K562 (cell line): Measurements from ENCODE around the gene GABRB2. TPM values are rescaled to one million over a fixed set of nuclear protein-coding genes. Genes with fewer than 3 reads are reported as not detected.

Experiments used
- ATAC-seq: fragments of 200-7000 bp; cut with Tn5 transposase; 3 replicates; pipeline ENCODE4 v1.9.1; 2020; ENCODE audit warnings: moderate library complexity
- BruUV-seq: library from RNA; stranded (reverse); fragments of 400-500 nt; replicated peaks from 2 replicates; lab custom pipeline; 2021; lab: Mats Ljungman, UMichigan
- CTCF ChIA-PET: fragments of 300-600 bp; formaldehyde crosslinking; extraction: SDS; loops from one replicate; lab custom pipeline; 2021; ENCODE audit warnings: low intra/inter-chr PET ratio; lab: Yijun Ruan, JAX
- POLR2A ChIA-PET: fragments of 300-600, 350-650 bp; sonication (Branson Sonifier 250); formaldehyde crosslinking; extraction: SDS; loops from one replicate; lab custom pipeline; 2021; ENCODE audit warnings: antibody characterized with exemption, inconsistent platforms; lab: Yijun Ruan, JAX
- DNase-seq, 4 experiments: peaks; one replicate each; pipeline versions ENCODE4 v3.0.0 to v3.0.0-alpha.2; 2011 to 2018; ENCODE audit warnings: low spot score in 3 of 4, mixed read lengths in 3 of 4; ENCODE audit errors: extremely low read depth in 1 of 4
- FAIRE-seq: peaks from 2 replicates; lab custom pipeline; 2011; peaks lifted over from hg19 to GRCh38; lab: Jason Lieb, UNC
- H2AFZ ChIP-seq: 2 replicates; pipeline ENCODE4 v1.6.0; 2011; ENCODE audit warnings: low read depth, low read length, control low read depth, inconsistent platforms
- H3K27ac ChIP-seq: fragments of 200-600 bp; 3 replicates; pipeline ENCODE4 v1.8.0; 2011; ENCODE audit warnings: low read depth, mild to moderate bottlenecking, control low read depth, inconsistent platforms, low read length, moderate library complexity, mixed read lengths; ENCODE audit errors: extremely low read depth
- H3K27me3 ChIP-seq, 2 experiments: fragments of 300-600 bp in 1 of 2; 2 replicates in 1 of 2; 3 replicates in 1 of 2; pipeline versions ENCODE4 v1.6.0 to v1.8.0; 2011; ENCODE audit warnings: inconsistent platforms in 2 of 2, low read length in 2 of 2, mild to moderate bottlenecking in 1 of 2, mixed read lengths in 1 of 2, moderate library complexity in 1 of 2; ENCODE audit not compliant: control insufficient read depth in 2 of 2, insufficient read depth in 2 of 2
- H3K36me3 ChIP-seq: fragments of 300-600 bp; 3 replicates; pipeline ENCODE4 v1.8.0; 2011; ENCODE audit warnings: mild to moderate bottlenecking, low read length, inconsistent platforms; ENCODE audit not compliant: control insufficient read depth, insufficient read depth
- H3K4me1 ChIP-seq, 2 experiments: fragments of 200-600 bp in 1 of 2; replicated peaks in 1 of 2; 2 replicates in 1 of 2; 3 replicates in 1 of 2; pipeline versions ENCODE4 v1.5.1 to v1.8.0; 2011; ENCODE audit warnings: inconsistent platforms in 2 of 2, low read length in 2 of 2, mild to moderate bottlenecking in 1 of 2, mixed read lengths in 1 of 2, moderate library complexity in 1 of 2; ENCODE audit not compliant: control insufficient read depth in 2 of 2, insufficient read depth in 2 of 2
- H3K4me2 ChIP-seq: 2 replicates; pipeline ENCODE4 v1.6.1; 2011; ENCODE audit warnings: low read length, control low read depth, inconsistent platforms, mixed read lengths; ENCODE audit not compliant: insufficient read depth
- H3K4me3 ChIP-seq: fragments of 200-600 bp; sonication (generic), shearing (Covaris generic); 2 replicates; pipeline ENCODE4 v1.5.1; 2016; ENCODE audit warnings: control low read depth, inconsistent platforms
- H3K79me2 ChIP-seq: fragments of 200-600 bp; 3 replicates; pipeline ENCODE4 v1.8.0; 2011; ENCODE audit warnings: low read length, inconsistent platforms; ENCODE audit not compliant: control insufficient read depth, insufficient read depth
- H3K9ac ChIP-seq, 2 experiments: 2 replicates each; pipeline versions ENCODE4 v1.6.0 to v1.6.1; 2011; ENCODE audit warnings: low read depth in 2 of 2, low read length in 2 of 2, control low read depth in 1 of 2, inconsistent platforms in 1 of 2, mild to moderate bottlenecking in 1 of 2, mixed read lengths in 1 of 2; ENCODE audit not compliant: insufficient read depth in 1 of 2
- H3K9me1 ChIP-seq: one replicate; pipeline ENCODE4 v1.6.0; 2011; ENCODE audit warnings: inconsistent platforms, mild to moderate bottlenecking, low read length, moderate library complexity; ENCODE audit not compliant: control insufficient read depth, insufficient read depth
- H3K9me3 ChIP-seq: replicated peaks from 2 replicates; pipeline ENCODE4 v1.5.1; 2011; ENCODE audit warnings: low read depth, low read length, inconsistent platforms; ENCODE audit not compliant: control insufficient read depth, insufficient read depth
- H4K20me1 ChIP-seq: replicated peaks from 2 replicates; pipeline ENCODE4 v1.6.1; 2011; ENCODE audit warnings: low read length, inconsistent platforms, mixed read lengths; ENCODE audit not compliant: control insufficient read depth, insufficient read depth
- C11orf30 ChIP-seq: fragments of 450-650 bp; IDR thresholded peaks from 2 replicates; pipeline ENCODE4 v1.6.1; 2016; ENCODE audit warnings: low read depth, mild to moderate bottlenecking
- CBFB ChIP-seq: sonication (generic); formaldehyde crosslinking; IDR thresholded peaks from 2 replicates; pipeline ENCODE4 v1.4.0; 2020; ENCODE audit warnings: mild to moderate bottlenecking, missing genetic modification reagents
- GATAD2B ChIP-seq: fragments of 450-650 bp; IDR thresholded peaks from 2 replicates; pipeline ENCODE4 v1.6.1; 2017; ENCODE audit warnings: mild to moderate bottlenecking, borderline replicate concordance
- KDM4B ChIP-seq, 2 experiments: fragments of 450-650 bp in 1 of 2; sonication (generic) in 1 of 2; IDR thresholded peaks; 2 replicates each; pipeline ENCODE4 v1.6.1; 2016 to 2017; ENCODE audit warnings: borderline replicate concordance in 2 of 2, antibody characterized with exemption in 1 of 2, low read depth in 1 of 2, mild to moderate bottlenecking in 1 of 2
- SLC30A9 ChIP-seq: fragments of 250-450 bp; sonication (Bioruptor Pico); IDR thresholded peaks from 2 replicates; pipeline ENCODE4 v1.8.0; 2022; ENCODE audit warnings: mild to moderate bottlenecking, moderate library complexity
- TAF15 ChIP-seq: fragments of 200-400 bp; formaldehyde crosslinking; IDR thresholded peaks from 2 replicates; pipeline ENCODE4 v1.6.1; 2017; ENCODE audit warnings: mild to moderate bottlenecking, low read depth, low read length, moderate library complexity
- ZFP91 ChIP-seq: sonication (generic); formaldehyde crosslinking; IDR thresholded peaks from 2 replicates; pipeline ENCODE4 v1.8.0; 2022; ENCODE audit warnings: mild to moderate bottlenecking, missing genetic modification reagents
- ZNF316 ChIP-seq: fragments of 450-650 bp; IDR thresholded peaks from 2 replicates; pipeline ENCODE4 v1.6.1; 2016
- WGBS: fragments of 100-300 bp; shearing (Covaris generic); methylation state at CpG from one replicate; pipeline ENCODE4 v1.1.6; 2016; ENCODE audit warnings: low coverage, mixed read lengths; ENCODE audit not compliant: insufficient coverage; ENCODE audit errors: missing lambda C conversion rate; 5-methylcytosine and 5-hydroxymethylcytosine counted together
- in situ Hi-C: fragments of 300-500 bp; cut with MboI; formaldehyde crosslinking; loops from 4 replicates; pipeline ENCODE4 v1.15.0; 2018; ENCODE audit warnings: inconsistent platforms, mixed read lengths
- intact Hi-C: fragments of 100-400 bp; cut with micrococcal nuclease; formaldehyde crosslinking; loops from 2 replicates; pipeline ENCODE4 v1.14.2; 2022
- polyA plus RNA-seq, 8 experiments: library from polyadenylated mRNA; depleted of rRNA in 4 of 8; stranded (reverse) in 5 of 8; unstranded in 3 of 8; fragments of >200 nt; fragmentation: Nextera tagmentation in 2 of 8; fragmentation: Illumina TruSeq in 1 of 8; extraction: Ambion mirVana in 2 of 8; extraction: Trizol in 1 of 8; gene quantifications; 2 replicates each; pipeline versions ENCODE4 v1.2.1 to v1.2.3, GENCODE V29; 2011 to 2014; ENCODE audit warnings: inconsistent platforms in 1 of 8, missing spikeins in 1 of 8
- total RNA-seq, 7 experiments: library from RNA; depleted of rRNA in 6 of 7; stranded (reverse); fragments of >200 nt in 6 of 7; fragmentation: Illumina TruSeq in 2 of 7; extraction: Trizol in 2 of 7; gene quantifications; 2 replicates each; pipeline versions ENCODE4 v1.2.1 to v1.2.3, GENCODE V29; 2011 to 2021; ENCODE audit warnings: low replicate concordance in 1 of 7

The GABRB2 gene
- total and polyA plus RNA-seq, 9 of the 15 experiments (the other 6 are each of a cell fraction or from before 2014, with no cell fraction given): not detected

GRCh38 chr5:161397448-161397847 lies 149.1 kb downstream of the GABRB2 start:
- TF ChIP-seq GATAD2B (no peak), C11orf30 (peak; percentile 29; the same call in 1 of the 2 replicates), KDM4B (IDR thresholded peaks at IDR 0.05; ENCODE audit: borderline replicate concordance in 2 of 2, low read depth in 1 of 2) (no peak), ZNF316 (peak; percentile 69), SLC30A9 (CRISPR knock-in tag) (no peak), ZFP91 (CRISPR knock-in tag) (no peak), CBFB (no peak), TAF15 (no peak)
- TF ChIP-seq, all 486 proteins: peak for 2
- ATAC-seq: no peak
- Histone ChIP-seq H3K4me3 (no peak overlapping the region), H3K27me3 (no peaks in the 10 kb centered on the region), H3K9me3 (no peaks in the 10 kb centered on the region; the same call in 1 of the 2 replicates), H3K9me1 (no peaks in the 10 kb centered on the region), H3K36me3 (no peaks in the 10 kb centered on the region), H3K4me2 (no peak overlapping the region), H3K9ac (no peak overlapping the region), H3K4me1 (no peaks in the 10 kb centered on the region), H2AFZ (no peak overlapping the region), H3K79me2 (no peaks in the 10 kb centered on the region), H4K20me1 (no peaks in the 10 kb centered on the region), H3K27ac (no peak overlapping the region)
- CTCF ChIA-PET: no interaction called here
- intact Hi-C loops: no loop called here
- FAIRE-seq: no peak
- no TSS peak for BruUV-seq
- WGBS: 0% methylated on average over 4 of the region's 4 CpGs
- no peak for DNase-seq
- in situ Hi-C loops: no loop called here
- POLR2A ChIA-PET: no interaction called here
